ENCODE measurements around the gene STX16.

The STX16 gene

GRCh38 chr20:58698741-58699622 is 47.9 kb downstream of the STX16 start:
- DNase-seq (ENCODE audit: low spot score), result no peak

GRCh38 chr20:58699623-58700107 is 48.6 kb downstream of the STX16 start:
- no peak for DNase-seq (ENCODE audit: low spot score)

DNA sequence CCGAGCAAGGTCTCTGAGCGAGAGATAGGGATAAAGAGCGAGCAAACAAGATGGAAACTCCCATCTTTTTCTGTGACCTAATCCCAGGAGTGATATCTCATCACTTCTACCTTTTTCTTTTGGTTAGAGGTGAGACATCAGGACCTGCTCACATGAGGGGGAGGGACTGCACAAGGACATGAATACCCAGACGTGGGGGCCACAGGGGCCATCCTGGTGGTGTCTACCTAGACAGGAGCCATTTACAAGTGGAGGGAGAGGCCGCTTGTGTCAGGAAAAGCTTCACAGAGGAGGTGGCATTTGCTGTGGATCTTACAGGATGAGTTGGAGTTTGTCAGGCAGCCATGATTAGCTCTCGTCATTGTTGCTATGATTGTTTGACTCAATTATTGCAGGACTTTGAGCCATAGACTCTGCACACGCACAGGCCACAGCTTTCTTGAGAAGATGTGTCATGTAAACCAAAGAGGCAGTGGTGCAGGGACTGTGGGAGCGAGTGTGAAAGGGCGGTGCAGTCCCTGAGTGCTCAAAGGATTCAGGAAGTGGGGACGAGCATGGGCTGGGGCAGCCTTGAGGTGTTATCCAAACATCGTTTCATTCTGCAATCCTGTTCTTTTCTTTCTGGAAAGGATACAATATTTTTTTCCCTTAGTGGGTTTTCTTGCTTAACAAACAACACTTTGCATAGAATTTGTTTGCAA is 49.2 kb downstream of the STX16 start:
- DNase-seq (ENCODE audit: low spot score), result no peak

- DNase-seq (ENCODE audit: low spot score), result no peak
Observed at GRCh38 chr20:58700823-58701222, 49.7 kb downstream of the STX16 start.

DNA sequence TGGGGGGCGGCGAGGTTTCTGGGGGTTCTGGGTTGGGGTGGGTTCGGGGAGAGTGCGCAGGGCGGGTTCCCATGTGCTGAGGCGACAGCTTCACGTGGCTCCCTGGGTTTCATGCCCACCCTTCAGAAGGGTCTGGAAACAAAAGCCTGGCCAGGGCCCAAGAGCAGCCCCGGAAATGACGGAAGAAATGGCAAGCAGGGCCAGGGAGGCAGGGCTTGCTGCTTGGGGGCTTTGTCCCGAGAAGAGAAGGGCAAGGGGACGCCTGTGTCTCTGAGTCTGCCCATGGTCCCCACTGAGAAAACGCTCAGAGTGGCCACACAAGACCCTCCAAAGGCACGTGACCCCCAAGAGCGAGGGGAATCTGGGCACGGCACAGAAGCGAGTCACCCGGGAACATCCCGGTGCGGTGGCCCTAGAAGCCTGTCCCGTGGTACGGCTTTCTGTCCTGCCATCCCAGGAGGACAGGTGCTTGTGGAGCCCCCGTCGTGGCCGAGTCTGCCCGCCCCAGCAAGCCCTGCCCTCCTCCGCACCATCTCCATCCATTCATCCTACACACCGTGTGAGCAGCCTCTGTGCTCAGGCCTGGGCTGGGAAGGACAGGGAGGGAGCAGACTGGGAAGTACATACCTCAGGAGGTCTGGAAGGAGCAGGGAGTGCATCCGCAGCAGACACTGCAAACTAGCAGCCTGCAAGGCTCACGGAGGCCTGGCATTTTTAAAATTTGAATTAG is 50.5 kb downstream of the STX16 start:
- DNase-seq (ENCODE audit: low spot score), result no peak

DNA sequence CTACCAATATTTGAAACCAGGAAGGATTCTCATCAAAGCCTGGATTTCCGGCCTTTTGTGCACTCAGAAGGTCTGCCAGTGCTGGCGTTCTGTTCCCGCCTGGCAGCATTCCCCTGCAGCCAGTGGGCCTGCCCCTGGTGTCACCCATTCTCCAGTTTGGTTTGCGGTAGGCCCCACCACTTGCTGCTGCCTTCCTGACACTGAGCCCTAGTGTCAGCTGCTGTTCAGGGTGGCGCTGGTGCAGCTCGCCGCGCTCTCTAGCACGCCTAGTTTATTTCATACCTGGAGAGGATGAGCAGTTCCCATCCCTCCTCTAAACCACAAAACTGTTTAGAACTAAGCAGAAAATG is 51.1 kb downstream of the STX16 start:
- DNase-seq (ENCODE audit: low spot score), result no peak

- DNase-seq (ENCODE audit: low spot score), result no peak
Observed at GRCh38 chr20:58702859-58703648, 52.0 kb downstream of the STX16 start.

- no peak for DNase-seq (ENCODE audit: low spot score)
Observed at GRCh38 chr20:58703765-58704371, 52.8 kb downstream of the STX16 start.

- DNase-seq (ENCODE audit: low spot score), result no peak
Observed at GRCh38 chr20:58705208-58705926, 54.3 kb downstream of the STX16 start.

- no peak for DNase-seq (ENCODE audit: low spot score)
Observed at GRCh38 chr20:58706150-58706892, 55.2 kb downstream of the STX16 start.

DNA sequence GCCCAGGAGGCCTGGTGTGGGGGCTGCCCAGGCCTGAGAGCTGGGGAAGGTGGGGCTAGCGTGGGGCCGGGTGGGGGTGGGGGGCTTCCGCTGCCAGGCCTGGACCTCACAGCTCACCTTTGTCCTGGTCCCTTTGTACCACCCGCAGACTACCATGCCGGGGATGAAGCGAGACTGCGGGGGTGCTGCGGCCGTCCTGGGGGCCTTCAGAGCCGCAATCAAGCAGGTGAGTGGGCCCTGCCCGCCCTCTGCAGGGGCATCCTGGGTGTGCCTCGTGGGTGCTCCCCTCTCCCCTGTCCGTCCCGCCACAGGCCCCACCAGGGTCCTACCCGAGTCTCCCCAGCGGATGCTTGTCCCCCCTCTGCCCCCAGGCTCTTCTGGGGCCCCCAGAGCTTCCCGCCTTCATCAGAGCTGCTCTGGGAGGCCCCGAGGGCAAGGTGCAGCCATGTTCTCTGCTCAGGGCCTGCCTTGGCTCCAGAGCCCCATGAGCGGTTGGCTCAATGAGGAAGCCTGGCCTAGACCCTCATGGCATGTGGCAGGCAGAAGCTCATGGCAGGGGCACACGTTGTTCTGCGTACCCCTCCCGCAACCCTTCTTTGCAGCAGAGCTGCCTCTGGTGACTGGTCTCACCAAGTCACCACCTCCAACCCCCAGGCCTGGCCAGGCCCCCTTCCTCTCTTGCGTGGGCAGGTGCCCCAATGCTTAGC is 56.0 kb downstream of the STX16 start:
- no peak for DNase-seq (ENCODE audit: low spot score)

- DNase-seq (ENCODE audit: low spot score), result no peak
Observed at GRCh38 chr20:58707770-58708169, 56.7 kb downstream of the STX16 start.

DNA sequence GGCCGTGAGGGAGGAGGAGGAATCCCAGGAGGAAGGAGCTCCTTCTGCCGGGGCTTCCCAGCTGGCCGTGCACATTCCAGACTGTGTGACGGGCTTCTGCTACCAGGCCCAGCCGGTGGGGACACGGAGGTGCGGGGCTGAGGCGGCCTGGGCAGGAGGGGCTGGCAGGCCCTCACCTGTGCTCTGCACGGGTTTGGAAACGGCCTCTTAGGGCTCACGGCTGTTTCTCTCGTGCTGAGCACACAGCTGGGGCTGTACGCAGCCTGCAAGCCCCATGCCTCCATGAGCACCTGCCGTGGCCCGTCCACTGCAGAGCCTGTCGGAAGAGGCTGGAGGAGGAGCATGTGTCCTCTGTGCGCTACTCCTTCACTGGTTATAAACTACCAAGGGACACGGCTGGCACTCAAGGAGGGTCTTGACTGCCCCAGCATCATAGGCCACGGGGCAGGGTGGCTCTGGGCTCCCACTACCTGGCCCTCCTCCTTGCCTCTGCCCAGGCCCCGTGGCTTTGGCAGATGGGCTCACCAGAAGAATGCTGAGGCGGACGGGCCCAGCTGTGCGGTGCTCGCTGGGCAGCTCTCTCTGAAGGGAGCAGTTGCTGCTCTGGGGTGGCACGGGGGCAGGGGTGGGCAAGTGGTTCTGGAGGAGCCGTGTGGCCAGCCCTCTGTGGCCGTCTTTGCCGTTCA is 57.3 kb downstream of the STX16 start:
- no peak for DNase-seq (ENCODE audit: low spot score)

DNA sequence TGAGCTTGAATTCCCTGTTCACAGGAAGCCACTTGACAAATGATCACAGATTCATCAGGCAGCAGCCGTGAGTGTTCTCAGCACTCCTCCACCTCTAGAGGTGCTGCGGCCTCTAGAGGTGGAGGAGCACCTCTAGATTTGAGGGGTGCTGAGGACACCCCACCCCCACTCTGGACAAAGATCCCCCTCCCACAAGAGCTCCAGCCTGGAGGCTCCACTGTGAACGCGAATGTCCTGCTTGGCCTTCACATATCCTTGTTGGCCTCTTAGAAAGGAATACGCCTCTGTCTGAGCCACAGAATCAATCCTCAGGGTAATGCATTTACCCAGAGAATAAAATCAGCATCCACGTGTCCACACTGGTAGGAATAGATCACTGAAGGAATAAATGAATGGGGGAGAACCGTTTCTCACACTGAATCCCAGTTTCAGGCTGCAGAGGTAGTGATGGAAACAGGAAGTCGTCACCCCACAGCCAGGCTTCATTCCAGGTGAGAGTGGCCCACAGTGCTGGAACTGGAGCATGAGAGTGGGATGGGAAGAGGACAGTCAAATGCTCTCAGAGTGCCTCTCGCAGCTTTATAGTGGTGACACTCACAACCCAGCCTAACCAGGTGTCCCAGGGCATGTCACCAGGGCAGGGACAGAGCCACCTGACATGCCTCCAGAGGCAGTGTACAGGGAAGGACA is 58.1 kb downstream of the STX16 start:
- no peak for DNase-seq (ENCODE audit: low spot score)

DNA sequence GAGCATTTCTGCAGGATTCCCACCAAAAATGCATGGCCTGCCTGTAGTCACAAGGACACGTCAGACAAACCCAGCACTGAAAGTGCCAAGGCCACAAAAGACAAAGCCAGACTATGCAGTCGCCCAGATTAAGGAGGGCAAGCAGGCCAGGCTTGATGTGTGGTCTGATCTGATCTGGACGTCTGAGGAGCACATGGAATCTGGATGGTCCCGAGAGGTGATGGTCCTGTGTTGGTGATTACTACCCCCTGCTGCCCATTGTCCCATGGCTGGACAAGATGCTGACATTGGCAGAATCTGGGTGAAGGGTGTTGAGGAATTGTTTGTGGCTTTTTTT is 58.6 kb downstream of the STX16 start:
- DNase-seq (ENCODE audit: low spot score), result no peak

GRCh38 chr20:58710481-58711265 is 59.6 kb downstream of the STX16 start:
- no peak for DNase-seq (ENCODE audit: low spot score)

- no peak for DNase-seq (ENCODE audit: low spot score)
Observed at GRCh38 chr20:58711266-58712051, 60.4 kb downstream of the STX16 start.

Data from HuH-7.5 (cell line).